IMR-90 (cell line): Measurements from ENCODE around the gene PDS5A. TPM values are rescaled to one million over a fixed set of nuclear protein-coding genes. Genes with fewer than 3 reads are reported as not detected.

ENCODE experiments used
- ATAC-seq: fragments of 200-7000 bp; cut with Tn5 transposase; 2 replicates; pipeline ENCODE4 v1.9.1; 2020; ENCODE audit warnings: low read depth, mild to moderate bottlenecking, moderate library complexity
- BruUV-seq: library from RNA; stranded (reverse); fragments of 400-500 nt; replicated peaks from 2 replicates; lab custom pipeline; 2021; lab: Mats Ljungman, UMichigan
- CTCF ChIA-PET: fragments of 300-600 bp; formaldehyde crosslinking; extraction: SDS; loops from one replicate; lab custom pipeline; 2021; ENCODE audit warnings: antibody characterized with exemption; lab: Yijun Ruan, JAX
- POLR2A ChIA-PET: fragments of 300-600 bp; sonication (Branson Sonifier 250); formaldehyde crosslinking; loops from one replicate; lab custom pipeline; 2022; ENCODE audit warnings: antibody characterized with exemption; ENCODE audit not compliant: unreplicated experiment; lab: Charles Lee
- DNase-seq: peaks from one replicate; pipeline ENCODE4 v3.0.0; 2013
- H2AFZ ChIP-seq: replicated peaks from 2 replicates; pipeline ENCODE3; 2013; ENCODE audit warnings: low read length, mild to moderate bottlenecking; ENCODE audit not compliant: poor library complexity
- H2AK5ac ChIP-seq: 2 replicates; pipeline ENCODE4 v1.6.1; 2013; ENCODE audit warnings: low read depth, low read length, inconsistent platforms
- H2AK9ac ChIP-seq: replicated peaks from 2 replicates; pipeline ENCODE3; 2013; ENCODE audit warnings: mild to moderate bottlenecking, low read depth, low read length, moderate library complexity; ENCODE audit not compliant: poor library complexity
- H2BK120ac ChIP-seq: 2 replicates; pipeline ENCODE4 v1.6.1; 2013; ENCODE audit warnings: low read depth, low read length, inconsistent platforms
- H2BK15ac ChIP-seq: 3 replicates; pipeline ENCODE4 v1.6.1; 2013; ENCODE audit warnings: low read depth, low read length, inconsistent platforms
- H2BK20ac ChIP-seq: 2 replicates; pipeline ENCODE4 v1.6.1; 2013; ENCODE audit warnings: low read depth, mild to moderate bottlenecking, inconsistent platforms, low read length, moderate library complexity
- H2BK5ac ChIP-seq: 2 replicates; pipeline ENCODE4 v1.6.1; 2013; ENCODE audit warnings: mild to moderate bottlenecking, low read depth, low read length, inconsistent platforms; ENCODE audit not compliant: poor library complexity, severe bottlenecking
- H3K14ac ChIP-seq: replicated peaks from 2 replicates; pipeline ENCODE4 v1.6.1; 2013; ENCODE audit warnings: low read depth, low read length, inconsistent platforms
- H3K18ac ChIP-seq: 2 replicates; pipeline ENCODE4 v1.6.1; 2013; ENCODE audit warnings: low read depth, low read length, control low read depth
- H3K23ac ChIP-seq: 2 replicates; pipeline ENCODE4 v1.6.1; 2013; ENCODE audit warnings: low read depth, low read length, inconsistent platforms
- H3K27ac ChIP-seq: 2 replicates; pipeline ENCODE4 v1.5.1; 2013; ENCODE audit warnings: mild to moderate bottlenecking, control low read depth, low read length; ENCODE audit not compliant: insufficient read depth
- H3K27me3 ChIP-seq: 2 replicates; pipeline ENCODE4 v1.6.1; 2013; ENCODE audit warnings: low read length; ENCODE audit not compliant: control insufficient read depth, insufficient read depth
- H3K36me3 ChIP-seq: 2 replicates; pipeline ENCODE4 v1.6.1; 2013; ENCODE audit warnings: low read length, mixed read lengths; ENCODE audit not compliant: control insufficient read depth, insufficient read depth
- H3K4ac ChIP-seq: 2 replicates; pipeline ENCODE4 v1.6.1; 2013; ENCODE audit warnings: low read depth, low read length, inconsistent platforms
- H3K4me1 ChIP-seq: 2 replicates; pipeline ENCODE4 v1.6.1; 2013; ENCODE audit warnings: low read length, mixed read lengths; ENCODE audit not compliant: control insufficient read depth, insufficient read depth
- H3K4me2 ChIP-seq: 2 replicates; pipeline ENCODE4 v1.6.1; 2013; ENCODE audit warnings: low read depth, mild to moderate bottlenecking, control low read depth, low read length, moderate library complexity
- H3K4me3 ChIP-seq: 2 replicates; pipeline ENCODE4 v1.5.1; 2013; ENCODE audit warnings: low read depth, mild to moderate bottlenecking, control low read depth, low read length, moderate library complexity; ENCODE audit not compliant: insufficient read depth
- H3K56ac ChIP-seq: 2 replicates; pipeline ENCODE4 v1.6.1; 2013; ENCODE audit warnings: low read length, inconsistent platforms; ENCODE audit not compliant: insufficient read depth; ENCODE audit errors: extremely low read depth
- H3K79me1 ChIP-seq, 2 experiments: 2 replicates each; pipeline ENCODE4 v1.6.1; 2013; ENCODE audit warnings: low read length in 2 of 2, inconsistent platforms in 1 of 2, low read depth in 1 of 2
- H3K9ac ChIP-seq: 2 replicates; pipeline ENCODE4 v1.6.1; 2013; ENCODE audit warnings: low read depth, low read length, control low read depth
- H3K9me1 ChIP-seq: 2 replicates; pipeline ENCODE4 v1.6.1; 2013; ENCODE audit warnings: low read length, inconsistent platforms; ENCODE audit not compliant: insufficient read depth
- H3K9me3 ChIP-seq: 2 replicates; pipeline ENCODE4 v1.6.1; 2013; ENCODE audit warnings: low read length; ENCODE audit not compliant: control insufficient read depth, insufficient read depth
- H4K20me1 ChIP-seq: 2 replicates; pipeline ENCODE4 v1.6.1; 2013; ENCODE audit warnings: low read length, inconsistent platforms; ENCODE audit not compliant: insufficient read depth
- H4K5ac ChIP-seq: 2 replicates; pipeline ENCODE4 v1.6.1; 2013; ENCODE audit warnings: mild to moderate bottlenecking, low read depth, low read length, control low read depth
- H4K8ac ChIP-seq, 2 experiments: 2 replicates each; pipeline ENCODE4 v1.6.1; 2013; ENCODE audit warnings: low read depth in 2 of 2, low read length in 2 of 2, control low read depth in 1 of 2, inconsistent platforms in 1 of 2
- H4K91ac ChIP-seq: 2 replicates; pipeline ENCODE4 v1.6.1; 2013; ENCODE audit warnings: low read depth, low read length, inconsistent platforms; ENCODE audit not compliant: insufficient read depth
- BHLHE40 ChIP-seq: fragments of 150-350 bp; IDR thresholded peaks from 2 replicates; pipeline ENCODE4 v1.6.1; 2016; ENCODE audit warnings: mild to moderate bottlenecking, low read depth, low read length
- CTCF ChIP-seq: conservative IDR thresholded peaks from 2 replicates; pipeline ENCODE4 v1.5.1; 2012; ENCODE audit warnings: mild to moderate bottlenecking, low read depth, low read length, improper control_type of control experiment
- ELK1 ChIP-seq: fragments of 150-350 bp; IDR thresholded peaks from 2 replicates; pipeline ENCODE4 v1.6.1; 2016; ENCODE audit warnings: low read depth, mild to moderate bottlenecking, low read length, moderate library complexity, borderline replicate concordance
- MAFK ChIP-seq: IDR thresholded peaks from 2 replicates; pipeline ENCODE4 v1.6.1; 2012; ENCODE audit warnings: low read depth, low read length, improper control_type of control experiment
- MAZ ChIP-seq: IDR thresholded peaks from 2 replicates; pipeline ENCODE4 v1.6.1; 2012; ENCODE audit warnings: low read depth, mild to moderate bottlenecking, low read length, improper control_type of control experiment, moderate library complexity, borderline replicate concordance
- MXI1 ChIP-seq: IDR thresholded peaks from 2 replicates; pipeline ENCODE4 v1.6.1; 2012; ENCODE audit warnings: low read depth, mild to moderate bottlenecking, low read length, moderate library complexity, borderline replicate concordance
- RAD21 ChIP-seq: IDR thresholded peaks from 2 replicates; pipeline ENCODE4 v1.6.1; 2012; ENCODE audit warnings: low read length, improper control_type of control experiment
- RCOR1 ChIP-seq: IDR thresholded peaks from 2 replicates; pipeline ENCODE4 v1.6.1; 2012; ENCODE audit warnings: mild to moderate bottlenecking, low read length, improper control_type of control experiment; ENCODE audit not compliant: insufficient replicate concordance
- RFX5 ChIP-seq: IDR thresholded peaks from 2 replicates; pipeline ENCODE4 v1.8.0; 2012; ENCODE audit warnings: low read depth, mild to moderate bottlenecking, low read length, moderate library complexity
- SMC3 ChIP-seq: fragments of 150-350 bp; IDR thresholded peaks from 2 replicates; pipeline ENCODE4 v1.6.1; 2016; ENCODE audit warnings: low read depth, mild to moderate bottlenecking, antibody characterized with exemption, low read length, moderate library complexity
- USF2 ChIP-seq: fragments of 150-350 bp; IDR thresholded peaks from 2 replicates; pipeline ENCODE4 v1.6.1; 2017; ENCODE audit warnings: mild to moderate bottlenecking, antibody characterized with exemption, low read length, low read depth
- WGBS, 2 experiments: methylation state at CpG; one replicate each; pipeline versions ENCODE4 v1.1.5 to v1.1.7; 2013; ENCODE audit warnings: missing lambda C conversion rate in 2 of 2; ENCODE audit not compliant: insufficient read length in 1 of 2; ENCODE audit errors: extremely low coverage in 2 of 2; 5-methylcytosine and 5-hydroxymethylcytosine counted together
- dilution Hi-C: fragments of 300-500 bp; cut with HindIII; formaldehyde crosslinking; loops from one replicate; pipeline ENCODE4 v1.14.3; 2018; ENCODE audit warnings: low sequenced_read_pairs; ENCODE audit not compliant: unreplicated experiment
- in situ Hi-C: fragments of 300-500 bp; cut with MboI; formaldehyde crosslinking; loops from 3 replicates; pipeline ENCODE4 v1.14.3; 2019; ENCODE audit warnings: low sequenced_read_pairs, inconsistent platforms, mixed read lengths
- intact Hi-C: fragments of 100-400 bp; cut with micrococcal nuclease; formaldehyde crosslinking; loops from 2 replicates; pipeline ENCODE4 v1.10.0; 2022
- polyA plus RNA-seq, 3 experiments: library from polyadenylated mRNA; depleted of rRNA; stranded (reverse); fragments of >200 nt; gene quantifications; 2 replicates each; pipeline ENCODE4 v1.2.3, GENCODE V29; 2012; ENCODE audit warnings: low replicate concordance in 1 of 3
- total RNA-seq: library from RNA; depleted of rRNA; stranded (reverse); fragments of >200 nt; gene quantifications from 2 replicates; pipeline ENCODE4 v1.2.3, GENCODE V29; 2012

Gene PDS5A
- total and polyA plus RNA-seq, 2 of the 4 experiments (the other 2 are of a cell fraction): 16.3 to 33.5 TPM

- ATAC-seq: no peak
- no CpG with 5 or more reads among the region's 1 CpG for WGBS, 2 experiments
- ChIA-PET CTCF (no interaction called here), POLR2A (no interaction called here)
- no peak overlapping the region for H4K8ac ChIP-seq
- H2BK20ac ChIP-seq: no peak overlapping the region
- no peak overlapping the region for H2AFZ ChIP-seq
- H4K91ac ChIP-seq: no peak overlapping the region
- no peaks in the 10 kb centered on the region for H3K36me3 ChIP-seq
- no peaks in the 10 kb centered on the region for H3K4me1 ChIP-seq
- no peaks in the 10 kb centered on the region for H3K9me1 ChIP-seq
- TF ChIP-seq MXI1: no peak
- TF ChIP-seq RAD21: no peak
- no peak for TF ChIP-seq CTCF
- TF ChIP-seq RFX5: no peak
- no peak for TF ChIP-seq SMC3
- TF ChIP-seq MAFK: no peak
- TF ChIP-seq USF2: no peak
- no peak for TF ChIP-seq BHLHE40
- no peak for TF ChIP-seq ELK1
- no peak for TF ChIP-seq RCOR1
- no peak for TF ChIP-seq MAZ
- no peak overlapping the region for H3K23ac ChIP-seq
- no peak overlapping the region for H2BK15ac ChIP-seq
- BruUV-seq: no TSS peak
- H3K14ac ChIP-seq: no peak overlapping the region
- H3K27ac ChIP-seq: no peak overlapping the region
- no peak overlapping the region for H3K4me3 ChIP-seq
- no peak overlapping the region for H3K9ac ChIP-seq
- H3K27me3 ChIP-seq: no peaks in the 10 kb centered on the region
- H3K18ac ChIP-seq: no peak overlapping the region
- no peak overlapping the region for H2AK5ac ChIP-seq
- no peak overlapping the region for H3K4me2 ChIP-seq
- no peak overlapping the region for H2BK120ac ChIP-seq
- H3K79me1 ChIP-seq: peaks cover 0 to 3% of the 10 kb centered on the region in 2 experiments; a peak in 1 of 4 replicates
- in situ Hi-C loops (no loop called here), intact Hi-C loops (no loop called here), dilution Hi-C loops (no loop called here)
- H3K56ac ChIP-seq: no peak overlapping the region
- no peaks in the 10 kb centered on the region for H4K20me1 ChIP-seq
- no peak overlapping the region for H4K5ac ChIP-seq
- H3K9me3 ChIP-seq: no peaks in the 10 kb centered on the region
- H2BK5ac ChIP-seq: no peak overlapping the region
- no peak overlapping the region for H3K4ac ChIP-seq
- H2AK9ac ChIP-seq: no peak overlapping the region
- DNase-seq: no peak
Observed at GRCh38 chr4:39785083-39785482, 192.6 kb downstream of the PDS5A start.
